Skin epidermis (tissue), 12 donors: ENCODE data around the gene RPS6KA3.
"Not testable (repeated sequence)": the region's sequence is repeated elsewhere in the genome, so short reads cannot be mapped to it uniquely, and the experiment has no call there.

Experiments
- H3K27ac ChIP-seq, 21 experiments: fragments of 200-600 bp; sonication (generic) in 11 of 21; one replicate each; pipeline ENCODE4 v1.5.0; 2020; ENCODE audit warnings: mild to moderate bottlenecking in 3 of 21, inconsistent platforms in 2 of 21, moderate library complexity in 2 of 21
- H3K4me3 ChIP-seq, 7 experiments: fragments of 200-600 bp; sonication (generic) in 2 of 7; one replicate each; pipeline ENCODE4 v1.5.0; 2020; ENCODE audit warnings: inconsistent platforms in 2 of 7, mild to moderate bottlenecking in 2 of 7, moderate library complexity in 1 of 7

RPS6KA3 gene

GRCh38 chrX:20162516-20162915 lies 104.2 kb downstream of the RPS6KA3 start:
- not testable (repeated sequence) for H3K27ac ChIP-seq, H3K4me3 ChIP-seq

GRCh38 chrX:20159797-20160385 lies 106.8 kb downstream of the RPS6KA3 start:
- no peak overlapping the region for H3K27ac ChIP-seq
- no peak overlapping the region for H3K4me3 ChIP-seq

- no peak overlapping the region for H3K27ac ChIP-seq
- H3K4me3 ChIP-seq, result no peak overlapping the region
Measured at GRCh38 chrX:20151689-20152088, 115.0 kb downstream of the RPS6KA3 start.

GRCh38 chrX:20149326-20149725 lies 117.4 kb downstream of the RPS6KA3 start:
- no peak overlapping the region for H3K4me3 ChIP-seq
- H3K27ac ChIP-seq, result no peak overlapping the region

GRCh38 chrX:20147561-20147960 lies 119.1 kb downstream of the RPS6KA3 start:
- Histone ChIP-seq H3K27ac (no peak overlapping the region), H3K4me3 (no peak overlapping the region)

- H3K4me3 ChIP-seq, result no peak overlapping the region
- no peak overlapping the region for H3K27ac ChIP-seq
Measured at GRCh38 chrX:20144491-20144890, 122.2 kb downstream of the RPS6KA3 start.

GRCh38 chrX:20143561-20143960 lies 123.1 kb downstream of the RPS6KA3 start:
- Histone ChIP-seq H3K27ac (no peak overlapping the region), H3K4me3 (no peak overlapping the region)

- Histone ChIP-seq H3K27ac (peak overlapping the region in 1 of 21 experiments; percentile 86), H3K4me3 (no peak overlapping the region)
Measured at GRCh38 chrX:20143111-20143510, 123.6 kb downstream of the RPS6KA3 start.

GRCh38 chrX:20141281-20142220 lies 125.2 kb downstream of the RPS6KA3 start, which contains the start of gene EIF1AX:
Gene EIF1AX, minus strand, starts transcription at chrX:20141838. Its CDS starts 198 bp downstream, at chrX:20141640.
- Histone ChIP-seq H3K27ac (peak within 1 kb of the TSS; percentile 67 to 97 (median 88)), H3K4me3 (peak within 1 kb of the TSS; percentile 50 to 95 (median 70))

- H3K4me3 ChIP-seq, result peak overlapping the region; percentile 50 to 95 (median 70)
- H3K27ac ChIP-seq, result peak overlapping the region in 10 of 21 experiments; percentile 14 to 97 (median 93)
Measured at GRCh38 chrX:20140420-20140819, 126.3 kb downstream of the RPS6KA3 start.

- H3K27ac ChIP-seq, result peak overlapping the region in 2 of 21 experiments; percentile 9 to 93
- H3K4me3 ChIP-seq, result peak overlapping the region in 5 of 7 experiments; percentile 61 to 95 (median 75)
Measured at GRCh38 chrX:20139966-20140365, 126.7 kb downstream of the RPS6KA3 start.

GRCh38 chrX:20135944-20136343 lies 130.8 kb downstream of the RPS6KA3 start:
- H3K27ac ChIP-seq, result no peak overlapping the region
- H3K4me3 ChIP-seq, result no peak overlapping the region

GRCh38 chrX:20132666-20133065 lies 134.0 kb downstream of the RPS6KA3 start:
- H3K4me3 ChIP-seq, result no peak overlapping the region

GRCh38 chrX:20130357-20130756 lies 136.4 kb downstream of the RPS6KA3 start:
- Histone ChIP-seq H3K4me3 (no peak overlapping the region), H3K27ac (no peak overlapping the region)

More at GRCh38 chrX:20132666-20133065, 134.0 kb downstream of the RPS6KA3 start:
- no peak overlapping the region for H3K27ac ChIP-seq

- Histone ChIP-seq H3K4me3 (no peak overlapping the region), H3K27ac (no peak overlapping the region)
Measured at GRCh38 chrX:20129547-20129946, 137.2 kb downstream of the RPS6KA3 start.

- Histone ChIP-seq H3K27ac (no peak overlapping the region), H3K4me3 (no peak overlapping the region)
Measured at GRCh38 chrX:20128670-20129069, 138.0 kb downstream of the RPS6KA3 start.

GRCh38 chrX:20127440-20127839 lies 139.3 kb downstream of the RPS6KA3 start:
- not testable (repeated sequence) for H3K4me3 ChIP-seq, H3K27ac ChIP-seq

GRCh38 chrX:20126833-20127232 lies 139.9 kb downstream of the RPS6KA3 start:
- not testable (repeated sequence) for H3K4me3 ChIP-seq, H3K27ac ChIP-seq

- Histone ChIP-seq H3K4me3 (no peak overlapping the region), H3K27ac (no peak overlapping the region)
Measured at GRCh38 chrX:20124964-20125363, 141.7 kb downstream of the RPS6KA3 start.

- no peak overlapping the region for H3K27ac ChIP-seq
- no peak overlapping the region for H3K4me3 ChIP-seq
Measured at GRCh38 chrX:20118065-20118824, 148.5 kb downstream of the RPS6KA3 start.
